ENCODE data around the gene PITX3.
"Not testable (repeated sequence)": the region's sequence is repeated elsewhere in the genome, so short reads cannot be mapped to it uniquely, and the experiment has no call there.

The PITX3 gene

GRCh38 chr10:102226542-102226870, 14.8 kb downstream of the PITX3 start:
- no peak for DNase-seq (ENCODE audit: low read depth in 2 of 2)

- peak; percentile 58 to 76 for DNase-seq (ENCODE audit: low read depth in 2 of 2)
These were observed 15.4 kb downstream of the PITX3 start, which contains the start of gene ELOVL3 for GRCh38 chr10:102225646-102226541. Gene ELOVL3, plus strand, starts transcription at chr10:102226299. Its CDS starts 250 bp downstream, at chr10:102226549.

GRCh38 chr10:102222797-102223196, 18.5 kb downstream of the PITX3 start:
- DNase-seq (ENCODE audit: low read depth in 2 of 2): no peak

GRCh38 chr10:102220612-102221011, 20.7 kb downstream of the PITX3 start:
- no peak for DNase-seq (ENCODE audit: low read depth in 2 of 2)

GRCh38 chr10:102219370-102219769, 21.9 kb downstream of the PITX3 start:
- no peak for DNase-seq (ENCODE audit: low read depth in 2 of 2)

- DNase-seq (ENCODE audit: low read depth in 2 of 2): not testable (repeated sequence)
These were observed 27.7 kb downstream of the PITX3 start for GRCh38 chr10:102213599-102213998.

- DNase-seq (ENCODE audit: low read depth in 2 of 2): no peak
These were observed 29.6 kb downstream of the PITX3 start for GRCh38 chr10:102211615-102212299.

- DNase-seq (ENCODE audit: low read depth in 2 of 2): no peak
These were observed 32.8 kb downstream of the PITX3 start for GRCh38 chr10:102208311-102209035.

- DNase-seq (ENCODE audit: low read depth in 2 of 2): no peak
These were observed 38.9 kb downstream of the PITX3 start for GRCh38 chr10:102202386-102202785.

GRCh38 chr10:102200751-102201640, 40.3 kb downstream of the PITX3 start:
- no peak for DNase-seq (ENCODE audit: low read depth in 2 of 2)

- no peak for DNase-seq (ENCODE audit: low read depth in 2 of 2)
These were observed 43.3 kb downstream of the PITX3 start for GRCh38 chr10:102198027-102198426.

GRCh38 chr10:102196893-102197292, 44.4 kb downstream of the PITX3 start:
- DNase-seq (ENCODE audit: low read depth in 2 of 2): no peak

GRCh38 chr10:102195296-102195870, 45.9 kb downstream of the PITX3 start:
- no peak for DNase-seq (ENCODE audit: low read depth in 2 of 2)

GRCh38 chr10:102191956-102192355, 49.4 kb downstream of the PITX3 start:
- DNase-seq (ENCODE audit: low read depth in 2 of 2): no peak

- DNase-seq (ENCODE audit: low read depth in 2 of 2): not testable (repeated sequence)
These were observed 52.1 kb downstream of the PITX3 start for GRCh38 chr10:102188941-102189898.

GRCh38 chr10:102188298-102188940, 52.9 kb downstream of the PITX3 start:
- DNase-seq (ENCODE audit: low read depth in 2 of 2): no peak

- no peak for DNase-seq (ENCODE audit: low read depth in 2 of 2)
These were observed 55.3 kb downstream of the PITX3 start for GRCh38 chr10:102185811-102186527.

- no peak for DNase-seq (ENCODE audit: low read depth in 2 of 2)
These were observed 56.0 kb downstream of the PITX3 start for GRCh38 chr10:102185272-102185671.

GRCh38 chr10:102184606-102185005, 56.7 kb downstream of the PITX3 start:
- DNase-seq (ENCODE audit: low read depth in 2 of 2): no peak
